OCI-LY3 (cell line): ENCODE results near the gene EIF4E3.

Source experiments
- H2AFZ ChIP-seq: fragments of 200-600, 300-600 bp; shearing (Covaris generic); 2 replicates; pipeline ENCODE4 v1.6.0; 2014; ENCODE audit warnings: antibody characterized with exemption, low read depth, low read length
- H3K27ac ChIP-seq: fragments of 200-600, 300-600 bp; sonication (generic); 2 replicates; pipeline ENCODE4 v1.5.1; 2014; ENCODE audit warnings: mild to moderate bottlenecking, low read length, moderate library complexity, mixed read lengths
- H3K27me3 ChIP-seq: fragments of 200-600, 300-600 bp; sonication (generic); 2 replicates; pipeline ENCODE4 v1.6.1; 2014; ENCODE audit warnings: low read depth, low read length, mixed read lengths
- H3K36me3 ChIP-seq: fragments of 200-600, 300-600 bp; sonication (generic); replicated peaks from 2 replicates; pipeline ENCODE3; 2014; ENCODE audit warnings: low read depth, low read length, mixed read lengths
- H3K4me1 ChIP-seq: fragments of 300-600, 200-600 bp; sonication (generic); 2 replicates; pipeline ENCODE4 v1.6.1; 2014; ENCODE audit warnings: low read length, mixed read lengths
- H3K4me2 ChIP-seq: fragments of 200-600, 300-600 bp; sonication (generic); 2 replicates; pipeline ENCODE4 v1.6.1; 2014; ENCODE audit warnings: low read length, mixed read lengths
- H3K4me3 ChIP-seq: fragments of 300-600, 200-600 bp; sonication (generic); 2 replicates; pipeline ENCODE4 v1.5.1; 2014; ENCODE audit warnings: antibody characterized with exemption, mild to moderate bottlenecking, low read length, moderate library complexity
- H3K79me2 ChIP-seq: fragments of 300-600, 200-600 bp; shearing (Covaris generic); 2 replicates; pipeline ENCODE4 v1.6.1; 2014; ENCODE audit warnings: mild to moderate bottlenecking, low read length, mixed read lengths
- H3K9ac ChIP-seq: fragments of 300-600, 200-600 bp; shearing (Covaris generic); 2 replicates; pipeline ENCODE4 v1.6.0; 2014; ENCODE audit warnings: mild to moderate bottlenecking, low read length, moderate library complexity
- H3K9me3 ChIP-seq: fragments of 200-600, 300-600 bp; shearing (Covaris generic); 2 replicates; pipeline ENCODE4 v1.6.1; 2014; ENCODE audit warnings: low read length, mixed read lengths; ENCODE audit not compliant: insufficient read depth
- H4K20me1 ChIP-seq: fragments of 200-600, 300-600 bp; sonication (generic); 2 replicates; pipeline ENCODE4 v1.6.1; 2016; ENCODE audit warnings: low read length, mixed read lengths; ENCODE audit not compliant: insufficient read depth
- EZH2phosphoT487 ChIP-seq: fragments of 200-600 bp; shearing (Covaris generic); IDR thresholded peaks from 2 replicates; pipeline ENCODE4 v1.6.1; 2018; ENCODE audit warnings: antibody characterized with exemption, mixed run types, low read depth
- TF ChIP-seq, protein P1 (sequence below): fragments of 200-600, 300-600 bp; sonication (generic); IDR thresholded peaks from 2 replicates; pipeline ENCODE4 v1.5.1; 2014; ENCODE audit warnings: antibody characterized with exemption, low read length, low read depth

Gene EIF4E3

GRCh38 chr3:71692139-71692538 lies 33.1 kb downstream of the EIF4E3 start:
- Histone ChIP-seq H4K20me1 (no peaks in the 10 kb centered on the region), H3K4me3 (no peak overlapping the region), H2AFZ (no peak overlapping the region), H3K9ac (no peak overlapping the region), H3K79me2 (no peaks in the 10 kb centered on the region), H3K36me3 (no peaks in the 10 kb centered on the region), H3K27me3 (peaks cover 66% of the 10 kb centered on the region), H3K4me1 (no peaks in the 10 kb centered on the region), H3K4me2 (no peak overlapping the region), H3K9me3 (no peaks in the 10 kb centered on the region), H3K27ac (no peak overlapping the region)
- TF ChIP-seq, protein P1, sequence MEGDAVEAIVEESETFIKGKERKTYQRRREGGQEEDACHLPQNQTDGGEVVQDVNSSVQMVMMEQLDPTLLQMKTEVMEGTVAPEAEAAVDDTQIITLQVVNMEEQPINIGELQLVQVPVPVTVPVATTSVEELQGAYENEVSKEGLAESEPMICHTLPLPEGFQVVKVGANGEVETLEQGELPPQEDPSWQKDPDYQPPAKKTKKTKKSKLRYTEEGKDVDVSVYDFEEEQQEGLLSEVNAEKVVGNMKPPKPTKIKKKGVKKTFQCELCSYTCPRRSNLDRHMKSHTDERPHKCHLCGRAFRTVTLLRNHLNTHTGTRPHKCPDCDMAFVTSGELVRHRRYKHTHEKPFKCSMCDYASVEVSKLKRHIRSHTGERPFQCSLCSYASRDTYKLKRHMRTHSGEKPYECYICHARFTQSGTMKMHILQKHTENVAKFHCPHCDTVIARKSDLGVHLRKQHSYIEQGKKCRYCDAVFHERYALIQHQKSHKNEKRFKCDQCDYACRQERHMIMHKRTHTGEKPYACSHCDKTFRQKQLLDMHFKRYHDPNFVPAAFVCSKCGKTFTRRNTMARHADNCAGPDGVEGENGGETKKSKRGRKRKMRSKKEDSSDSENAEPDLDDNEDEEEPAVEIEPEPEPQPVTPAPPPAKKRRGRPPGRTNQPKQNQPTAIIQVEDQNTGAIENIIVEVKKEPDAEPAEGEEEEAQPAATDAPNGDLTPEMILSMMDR, result no peak
- TF ChIP-seq EZH2phosphoT487, result no peak

GRCh38 chr3:71690341-71690841 lies 34.8 kb downstream of the EIF4E3 start:
- H3K36me3 ChIP-seq, result no peaks in the 10 kb centered on the region
- no peak overlapping the region for H3K4me3 ChIP-seq
- no peaks in the 10 kb centered on the region for H3K79me2 ChIP-seq
- H3K4me1 ChIP-seq, result no peaks in the 10 kb centered on the region
- H3K9ac ChIP-seq, result no peak overlapping the region
- peaks cover 58% of the 10 kb centered on the region for H3K27me3 ChIP-seq
- no peaks in the 10 kb centered on the region for H3K9me3 ChIP-seq
- H2AFZ ChIP-seq, result no peak overlapping the region
- H3K4me2 ChIP-seq, result no peak overlapping the region
- TF ChIP-seq EZH2phosphoT487, result no peak
- TF ChIP-seq, protein P1, result no peak
- no peaks in the 10 kb centered on the region for H4K20me1 ChIP-seq
- no peak overlapping the region for H3K27ac ChIP-seq

DNA sequence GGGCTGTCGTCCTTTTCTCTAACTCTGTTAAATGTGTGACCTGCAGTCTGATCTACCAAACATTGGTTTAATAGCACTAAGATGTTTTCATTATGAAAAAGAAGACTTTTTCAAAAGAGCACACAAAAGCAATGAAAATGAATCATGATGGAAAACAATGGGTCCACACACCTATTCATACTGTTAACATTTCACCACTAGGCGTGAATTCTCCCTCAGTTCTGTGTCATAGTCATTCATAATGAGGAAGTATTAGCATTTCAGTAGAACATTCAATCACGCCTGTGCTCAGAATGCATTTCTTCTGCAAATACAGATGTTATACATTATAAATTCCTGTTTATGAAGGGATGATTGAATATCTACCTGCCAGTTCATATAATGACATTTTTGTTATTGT lies 35.9 kb downstream of the EIF4E3 start:
- Histone ChIP-seq H3K4me3 (no peak overlapping the region), H2AFZ (no peak overlapping the region), H3K4me2 (no peak overlapping the region), H3K79me2 (no peaks in the 10 kb centered on the region), H3K27ac (no peak overlapping the region), H3K27me3 (peaks cover 54% of the 10 kb centered on the region), H3K9ac (no peak overlapping the region), H3K4me1 (no peaks in the 10 kb centered on the region), H4K20me1 (no peaks in the 10 kb centered on the region), H3K36me3 (no peaks in the 10 kb centered on the region), H3K9me3 (no peaks in the 10 kb centered on the region)
- TF ChIP-seq, protein P1, result no peak
- TF ChIP-seq EZH2phosphoT487, result no peak

GRCh38 chr3:71688121-71688520 lies 37.1 kb downstream of the EIF4E3 start:
- H4K20me1 ChIP-seq, result no peaks in the 10 kb centered on the region
- no peak overlapping the region for H3K4me3 ChIP-seq
- no peak for TF ChIP-seq EZH2phosphoT487
- TF ChIP-seq, protein P1, result no peak
- H2AFZ ChIP-seq, result no peak overlapping the region
- no peaks in the 10 kb centered on the region for H3K36me3 ChIP-seq
- no peaks in the 10 kb centered on the region for H3K9me3 ChIP-seq
- H3K27me3 ChIP-seq, result peaks cover 58% of the 10 kb centered on the region
- no peaks in the 10 kb centered on the region for H3K79me2 ChIP-seq
- no peak overlapping the region for H3K9ac ChIP-seq
- H3K4me2 ChIP-seq, result no peak overlapping the region
- no peak overlapping the region for H3K27ac ChIP-seq
- H3K4me1 ChIP-seq, result no peaks in the 10 kb centered on the region
